ENCODE results near the gene TPST1. TPM values are rescaled to one million over a fixed set of nuclear protein-coding genes. Genes with fewer than 3 reads are reported as not detected.

Gene TPST1
- total and polyA plus RNA-seq, 2 of the 8 experiments (the other 6 are each of a cell fraction or from before 2014, with no cell fraction given), result 8.2 to 18.4 TPM

GRCh38 chr7:66308411-66308810 is 103.3 kb downstream of the TPST1 start:
- Histone ChIP-seq H4K91ac (replicated peaks; ENCODE audit: insufficient read length, low read length) (no peak overlapping the region), H2BK20ac (ENCODE audit: low read length) (no peak overlapping the region), H2BK5ac (ENCODE audit: low read depth, low read length) (no peak overlapping the region), H3K4me3 (ENCODE audit: extremely low read depth in 1 of 4, insufficient read depth in 2 of 4, low read depth in 3 of 4, low read length in 4 of 4) (no peak overlapping the region), H3K79me1 (ENCODE audit: low read depth, low read length) (no peaks in the 10 kb centered on the region), H4K5ac (ENCODE audit: insufficient read length, low read depth, low read length) (no peak overlapping the region), H3K27me3 (replicated peaks in 1 of 4; ENCODE audit: control insufficient read depth in 3 of 4, extremely low read depth in 1 of 4, insufficient read depth in 3 of 4, low read length in 3 of 4) (no peaks in the 10 kb centered on the region), H3K79me2 (ENCODE audit: control insufficient read depth in 1 of 2, insufficient read depth in 2 of 2, low read length in 2 of 2) (no peaks in the 10 kb centered on the region), H3K23me2 (ENCODE audit: low read depth, low read length) (no peaks in the 10 kb centered on the region), H4K8ac (ENCODE audit: extremely low read depth, insufficient read depth, low read length) (no peak overlapping the region), H3K9me3 (ENCODE audit: insufficient read depth in 2 of 2, low read depth in 1 of 2, low read length in 1 of 2) (no peaks in the 10 kb centered on the region), H2BK120ac (replicated peaks; ENCODE audit: low read depth, low read length) (no peak overlapping the region), H3K56ac (replicated peaks; ENCODE audit: insufficient read length, low read depth, low read length) (no peak overlapping the region), H2AK5ac (ENCODE audit: low read depth, low read length) (no peak overlapping the region), H2BK15ac (ENCODE audit: low read length) (no peak overlapping the region), H3K23ac (ENCODE audit: insufficient read length) (no peak overlapping the region), H2BK12ac (ENCODE audit: low read depth, low read length) (no peak overlapping the region), H3K36me3 (ENCODE audit: control insufficient read depth in 2 of 4, insufficient read depth in 4 of 4, low read length in 3 of 4) (no peaks in the 10 kb centered on the region), H3K4ac (replicated peaks; ENCODE audit: insufficient read length, low read depth, low read length) (no peak overlapping the region), H3K27ac (ENCODE audit: low read depth, low read length) (no peak overlapping the region), H2AFZ (ENCODE audit: low read length) (no peak overlapping the region), H3K18ac (ENCODE audit: extremely low read depth, low read length) (no peak overlapping the region), H3K9ac (replicated peaks in 1 of 4; ENCODE audit: extremely low read depth in 1 of 4, low read depth in 3 of 4, low read length in 3 of 4) (no peak overlapping the region), H4K20me1 (replicated peaks in 1 of 2; ENCODE audit: control insufficient read depth in 1 of 2, insufficient read depth in 2 of 2, low read length in 2 of 2) (no peaks in the 10 kb centered on the region), H3K14ac (ENCODE audit: insufficient read length) (no peak overlapping the region), H3K4me2 (ENCODE audit: insufficient read depth in 1 of 2, low read depth in 2 of 2, low read length in 2 of 2) (no peak overlapping the region), H3K4me1 (replicated peaks in 1 of 4; ENCODE audit: control insufficient read depth in 3 of 4, insufficient read depth in 4 of 4, low read length in 3 of 4) (no peaks in the 10 kb centered on the region)
- CTCF ChIA-PET (ENCODE audit: partially characterized antibody), result interaction anchor here (0.6 to 0.8 kb wide), 2 partner anchors 102 to 171 kb away, joined by 3 read pairs; no protein-coding TSS in a partner anchor
- DNase-seq (ENCODE audit: low read depth in 1 of 2, low spot score in 2 of 2) (no peak), FAIRE-seq (no peak)
- WGBS, 2 experiments (ENCODE audit: extremely low coverage in 1 of 2, insufficient coverage in 1 of 2, insufficient read length in 1 of 2, insufficient replicate concordance in 2 of 2, low coverage in 1 of 2, low lambda C conversion rate in 2 of 2, missing lambda C conversion rate in 1 of 2), result 88% methylated on average over 3 of the region's 3 CpGs; no CpG with 5 or more reads in 1 of the 2 experiments
- POLR2A ChIA-PET (ENCODE audit: partially characterized antibody), result no interaction called here
- TF ChIP-seq RNF2 (IDR thresholded peaks at IDR 0.05; ENCODE audit: borderline replicate concordance, low read depth, low read length, missing control alignments, poor library complexity, severe bottlenecking), result no peak
- no peak for TF ChIP-seq EGR1 (IDR thresholded peaks at IDR 0.05; ENCODE audit: borderline replicate concordance, low read depth, low read length)
- TF ChIP-seq SP4 (IDR thresholded peaks at IDR 0.05; ENCODE audit: low read length), result no peak
- TF ChIP-seq RBBP5 (IDR thresholded peaks at IDR 0.05; ENCODE audit: borderline replicate concordance, low read depth, low read length), result no peak
- no peak for TF ChIP-seq POLR2AphosphoS5 (IDR thresholded peaks at IDR 0.05; ENCODE audit: low read depth, low read length)
- TF ChIP-seq CREB1 (IDR thresholded peaks at IDR 0.05), result no peak
- TF ChIP-seq KDM1A (IDR thresholded peaks at IDR 0.05; ENCODE audit: borderline replicate concordance, low read length), result no peak
- TF ChIP-seq ATF2 (IDR thresholded peaks at IDR 0.05; ENCODE audit: low read length), result no peak
- TF ChIP-seq SP2 (IDR thresholded peaks at IDR 0.05; ENCODE audit: low read length), result no peak
- no peak for TF ChIP-seq POLR2A (IDR thresholded peaks at IDR 0.05; ENCODE audit: control extremely low read depth in 1 of 2, low read depth in 2 of 2, low read length in 2 of 2)
- TF ChIP-seq ATF3 (IDR thresholded peaks at IDR 0.05; ENCODE audit: insufficient read depth, low read depth, low read length), result no peak
- no peak for TF ChIP-seq SP1 (IDR thresholded peaks at IDR 0.05; ENCODE audit: low read depth, low read length)
- TF ChIP-seq SRF (IDR thresholded peaks at IDR 0.05; ENCODE audit: low read depth, low read length), result no peak

All from H1 (cell line).